ENCODE measurements around the gene GAL. TPM values are rescaled to one million over a fixed set of nuclear protein-coding genes. Genes with fewer than 3 reads are reported as not detected.

GAL gene
- total and polyA plus RNA-seq, 2 experiments from 2014 or later = 80.9 to 691 TPM

- TF ChIP-seq, protein P1, sequence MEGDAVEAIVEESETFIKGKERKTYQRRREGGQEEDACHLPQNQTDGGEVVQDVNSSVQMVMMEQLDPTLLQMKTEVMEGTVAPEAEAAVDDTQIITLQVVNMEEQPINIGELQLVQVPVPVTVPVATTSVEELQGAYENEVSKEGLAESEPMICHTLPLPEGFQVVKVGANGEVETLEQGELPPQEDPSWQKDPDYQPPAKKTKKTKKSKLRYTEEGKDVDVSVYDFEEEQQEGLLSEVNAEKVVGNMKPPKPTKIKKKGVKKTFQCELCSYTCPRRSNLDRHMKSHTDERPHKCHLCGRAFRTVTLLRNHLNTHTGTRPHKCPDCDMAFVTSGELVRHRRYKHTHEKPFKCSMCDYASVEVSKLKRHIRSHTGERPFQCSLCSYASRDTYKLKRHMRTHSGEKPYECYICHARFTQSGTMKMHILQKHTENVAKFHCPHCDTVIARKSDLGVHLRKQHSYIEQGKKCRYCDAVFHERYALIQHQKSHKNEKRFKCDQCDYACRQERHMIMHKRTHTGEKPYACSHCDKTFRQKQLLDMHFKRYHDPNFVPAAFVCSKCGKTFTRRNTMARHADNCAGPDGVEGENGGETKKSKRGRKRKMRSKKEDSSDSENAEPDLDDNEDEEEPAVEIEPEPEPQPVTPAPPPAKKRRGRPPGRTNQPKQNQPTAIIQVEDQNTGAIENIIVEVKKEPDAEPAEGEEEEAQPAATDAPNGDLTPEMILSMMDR (conservative IDR thresholded peaks at IDR 0.05; ENCODE audit: low read depth in 2 of 2) = no peak
- no peak for TF ChIP-seq STAT1 (IDR thresholded peaks at IDR 0.05; ENCODE audit: unreplicated experiment)
These were observed 2.1 kb downstream of the GAL start (continued) for GRCh38 chr11:68686486-68686885.

DNA sequence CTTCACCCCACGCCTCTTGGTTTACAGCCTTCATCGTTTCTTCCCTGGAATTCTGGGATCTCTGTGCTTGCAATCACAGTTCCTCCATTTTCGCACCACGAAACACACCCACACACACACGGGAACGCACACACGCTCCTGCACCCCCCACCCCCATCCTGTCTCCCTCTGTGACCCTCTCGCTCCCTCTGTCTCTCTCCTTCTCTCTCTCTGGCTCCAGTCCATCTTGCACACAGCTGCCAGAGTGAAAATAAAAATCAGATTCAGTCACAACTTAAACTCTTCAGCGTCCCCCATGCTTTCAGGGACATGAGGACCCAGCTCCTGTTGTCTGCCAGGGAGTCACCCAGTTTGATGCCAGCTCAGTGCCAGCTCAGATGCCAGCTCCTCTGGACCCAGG lies 3.0 kb downstream of the GAL start:
- Mint-ChIP-seq H3K4me1 (peaks cover 43% of the 10 kb centered on the region), H3K27me3 (ENCODE audit: insufficient read depth, low read depth, poor library complexity) (peaks cover 46% of the 10 kb centered on the region), H3K27ac (no peak overlapping the region), H3K36me3 (ENCODE audit: low read depth) (peaks cover 44% of the 10 kb centered on the region), H3K4me3 (no peak overlapping the region), H3K9me3 (no peaks in the 10 kb centered on the region; the same call in 2 of the 3 replicates)
- TF ChIP-seq NANOG (IDR thresholded peaks at IDR 0.05; ENCODE audit: borderline replicate concordance) = no peak
- Histone ChIP-seq H3F3A (replicated peaks; ENCODE audit: low read depth) (peaks cover 12% of the 10 kb centered on the region), H3K9me2 (ENCODE audit: insufficient read depth) (no peaks in the 10 kb centered on the region), H3K4me3 (no peak overlapping the region), H3K4me2 (no peak overlapping the region), H2AFZ (no peak overlapping the region), H3K4me1 (ENCODE audit: insufficient read depth) (peaks cover 20% of the 10 kb centered on the region), H3K36me3 (ENCODE audit: insufficient read depth) (peaks cover 18% of the 10 kb centered on the region; the same call in 1 of the 2 replicates), H4K20me1 (replicated peaks; ENCODE audit: insufficient read depth) (no peaks in the 10 kb centered on the region; the same call in 1 of the 2 replicates), H3K27me3 (ENCODE audit: insufficient read depth) (peaks cover 33% of the 10 kb centered on the region), H3K27ac (ENCODE audit: low read depth) (no peak overlapping the region), H3K79me2 (replicated peaks; ENCODE audit: insufficient read depth) (peaks cover 4% of the 10 kb centered on the region; the same call in 1 of the 2 replicates)
- no peak for ATAC-seq
- no peak for DNase-seq (ENCODE audit: low spot score)

DNA sequence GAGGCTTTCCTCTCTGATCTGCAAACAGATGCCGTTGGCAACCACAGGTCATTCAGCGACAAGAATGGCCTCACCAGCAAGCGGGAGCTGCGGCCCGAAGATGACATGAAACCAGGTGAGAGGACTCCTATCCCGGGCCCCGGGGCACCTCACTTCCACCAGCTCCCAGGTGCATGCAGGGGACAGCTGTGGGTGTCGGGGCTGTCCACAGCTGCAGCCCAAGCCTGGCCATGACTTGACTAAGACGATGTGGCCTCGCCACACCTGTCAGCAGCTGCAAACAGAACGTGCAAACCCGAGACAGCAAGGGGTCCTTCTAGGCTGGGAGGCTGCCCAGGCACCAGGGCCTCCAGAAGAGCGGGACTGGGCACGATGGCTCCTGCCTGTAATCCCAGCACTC lies 3.6 kb downstream of the GAL start:
- H3K4me1 Mint-ChIP-seq = peaks cover 43% of the 10 kb centered on the region
- no peak overlapping the region for H3K27ac Mint-ChIP-seq
- H3K4me2 ChIP-seq = no peak overlapping the region
- TF ChIP-seq, protein P1 (conservative IDR thresholded peaks at IDR 0.05; ENCODE audit: low read depth in 2 of 2) = no peak
- TF ChIP-seq ZNF462 (CRISPR knock-in tag; IDR thresholded peaks at IDR 0.05) (no peak), CREB1 (CRISPR knock-in tag; IDR thresholded peaks at IDR 0.05; ENCODE audit: low read depth) (no peak), NANOG (IDR thresholded peaks at IDR 0.05; ENCODE audit: borderline replicate concordance) (no peak), EZH2phosphoT487 (IDR thresholded peaks at IDR 0.05; ENCODE audit: unreplicated experiment) (no peak), ZNF331 (CRISPR knock-in tag; IDR thresholded peaks at IDR 0.05; ENCODE audit: low read depth) (no peak), EZH2 (IDR thresholded peaks at IDR 0.05; ENCODE audit: low read depth, unreplicated experiment) (no peak)

More for the DNA sequence above, 3.6 kb downstream of the GAL start:
- H3K36me3 ChIP-seq (ENCODE audit: insufficient read depth) = peaks cover 18% of the 10 kb centered on the region; the same call in 1 of the 2 replicates
- H3K4me1 ChIP-seq (ENCODE audit: insufficient read depth) = peaks cover 20% of the 10 kb centered on the region
- ATAC-seq = no peak
- peaks cover 26% of the 10 kb centered on the region for H3K27me3 ChIP-seq (ENCODE audit: insufficient read depth)
- H3K27ac ChIP-seq (ENCODE audit: low read depth) = no peak overlapping the region
- Mint-ChIP-seq H3K27me3 (ENCODE audit: insufficient read depth, low read depth, poor library complexity) (peaks cover 41% of the 10 kb centered on the region), H3K36me3 (ENCODE audit: low read depth) (peaks cover 44% of the 10 kb centered on the region), H3K4me3 (no peak overlapping the region), H3K9me3 (no peaks in the 10 kb centered on the region; the same call in 2 of the 3 replicates)
- H3K4me3 ChIP-seq = no peak overlapping the region
- H4K20me1 ChIP-seq (replicated peaks; ENCODE audit: insufficient read depth) = no peaks in the 10 kb centered on the region; the same call in 1 of the 2 replicates
- no peak overlapping the region for H2AFZ ChIP-seq
- H3K9me2 ChIP-seq (ENCODE audit: insufficient read depth) = no peaks in the 10 kb centered on the region
- H3F3A ChIP-seq (replicated peaks; ENCODE audit: low read depth) = peaks cover 12% of the 10 kb centered on the region
- H3K79me2 ChIP-seq (replicated peaks; ENCODE audit: insufficient read depth) = peaks cover 4% of the 10 kb centered on the region; the same call in 1 of the 2 replicates
- no peak for DNase-seq (ENCODE audit: low spot score)

All from GM23338 (cell line).